Smooth muscle cell (in vitro differentiated cells): ENCODE data around the gene ARRDC3. TPM values are rescaled to one million over a fixed set of nuclear protein-coding genes. Genes with fewer than 3 reads are reported as not detected.

Experiments used
- DNase-seq: peaks from one replicate; lab custom pipeline; 2025; ENCODE audit not compliant: unreplicated experiment; lab: John Stamatoyannopoulos, UW
- H2AFZ ChIP-seq: fragments of 200-600 bp; sonication (generic); 2 replicates; pipeline ENCODE4 v1.6.0; 2016; ENCODE audit warnings: antibody characterized with exemption, low read depth, mild to moderate bottlenecking
- H3F3A ChIP-seq: fragments of 200-600 bp; sonication (generic); 2 replicates; pipeline ENCODE4 v1.6.0; 2017; ENCODE audit warnings: antibody characterized with exemption, low read depth
- H3K27ac ChIP-seq: fragments of 200-600 bp; sonication (generic); 2 replicates; pipeline ENCODE4 v1.5.1; 2016; ENCODE audit warnings: low read depth, mild to moderate bottlenecking
- H3K27me3 ChIP-seq: fragments of 200-600 bp; sonication (generic); 2 replicates; pipeline ENCODE4 v1.6.1; 2016; ENCODE audit warnings: low read depth, mild to moderate bottlenecking
- H3K36me3 ChIP-seq: fragments of 200-600 bp; sonication (generic); 2 replicates; pipeline ENCODE4 v1.5.1; 2016; ENCODE audit warnings: low read depth
- H3K4me1 ChIP-seq: fragments of 200-600 bp; sonication (generic); 2 replicates; pipeline ENCODE4 v1.5.1; 2016; ENCODE audit warnings: low read depth
- H3K4me2 ChIP-seq: fragments of 200-600 bp; sonication (generic); 2 replicates; pipeline ENCODE4 v1.6.0; 2016; ENCODE audit warnings: mild to moderate bottlenecking
- H3K4me3 ChIP-seq: fragments of 200-600 bp; sonication (generic); 2 replicates; pipeline ENCODE4 v1.5.1; 2016; ENCODE audit warnings: mild to moderate bottlenecking
- H3K79me2 ChIP-seq: fragments of 200-600 bp; sonication (generic); 2 replicates; pipeline ENCODE4 v1.6.0; 2016; ENCODE audit warnings: low read depth, mild to moderate bottlenecking
- H3K9ac ChIP-seq: fragments of 200-600 bp; sonication (generic); 2 replicates; pipeline ENCODE4 v1.6.0; 2016; ENCODE audit warnings: low read depth
- H3K9me3 ChIP-seq: fragments of 200-600 bp; sonication (generic); replicated peaks from 2 replicates; pipeline ENCODE4 v1.5.1; 2016; ENCODE audit warnings: low read depth
- H4K20me1 ChIP-seq: fragments of 200-600 bp; sonication (generic); 2 replicates; pipeline ENCODE4 v1.6.0; 2016; ENCODE audit warnings: low read depth
- CTCF ChIP-seq: fragments of 200-600 bp; sonication (generic); IDR thresholded peaks from 2 replicates; pipeline ENCODE4 v1.5.1; 2017; ENCODE audit warnings: borderline replicate concordance, mild to moderate bottlenecking, antibody characterized with exemption; ENCODE audit not compliant: insufficient read depth, poor library complexity, severe bottlenecking
- WGBS: methylation state at CpG from one replicate; pipeline ENCODE4 v1.1.7; 2016; ENCODE audit warnings: low lambda C conversion rate; 5-methylcytosine and 5-hydroxymethylcytosine counted together
- polyA plus RNA-seq: library from polyadenylated mRNA; unstranded; fragments of >200 nt; fragmentation: Nextera tagmentation; extraction: Ambion mirVana; gene quantifications from 2 replicates; pipeline ENCODE4 v1.2.1, GENCODE V29; 2016
- total RNA-seq: library from RNA; depleted of rRNA; stranded (reverse); fragments of >200 nt; gene quantifications from 2 replicates; pipeline ENCODE4 v1.2.3, GENCODE V29; 2014

ARRDC3 gene
- total and polyA plus RNA-seq, 2 experiments from 2014 or later: 27.1 to 95.0 TPM

- H3K9me3 ChIP-seq: no peaks in the 10 kb centered on the region
- H3K27me3 ChIP-seq: no peaks in the 10 kb centered on the region
- peaks cover 67% of the 10 kb centered on the region for H4K20me1 ChIP-seq
- peaks cover 17% of the 10 kb centered on the region for H3K79me2 ChIP-seq
- no peak overlapping the region for H3K4me2 ChIP-seq
- peak overlapping the region; percentile 93 for H3K27ac ChIP-seq
- H2AFZ ChIP-seq: no peak overlapping the region
- peaks cover 54% of the 10 kb centered on the region for H3K36me3 ChIP-seq
- no peak for TF ChIP-seq CTCF
- H3F3A ChIP-seq: peaks cover 60% of the 10 kb centered on the region
- DNase-seq: no peak
- H3K4me3 ChIP-seq: no peak overlapping the region
- no peaks in the 10 kb centered on the region for H3K4me1 ChIP-seq
- no peak overlapping the region for H3K9ac ChIP-seq
- WGBS: 92% methylated on average over 1 of the region's 1 CpG
Measured at GRCh38 chr5:91369480-91369879, 13.6 kb downstream of the ARRDC3 start.

GRCh38 chr5:91367908-91368648, 15.0 kb downstream of the ARRDC3 start:
- Histone ChIP-seq H3F3A (peaks cover 54% of the 10 kb centered on the region), H2AFZ (no peak overlapping the region), H3K4me3 (no peak overlapping the region), H3K27ac (peak overlapping the region; percentile 24), H3K36me3 (peaks cover 45% of the 10 kb centered on the region), H3K27me3 (no peaks in the 10 kb centered on the region), H3K79me2 (peaks cover 9% of the 10 kb centered on the region), H3K4me2 (no peak overlapping the region), H3K4me1 (peaks cover 2% of the 10 kb centered on the region), H3K9me3 (no peaks in the 10 kb centered on the region), H4K20me1 (peaks cover 53% of the 10 kb centered on the region), H3K9ac (no peak overlapping the region)
- DNase-seq: no peak
- no peak for TF ChIP-seq CTCF
- WGBS: 97% methylated on average over 8 of the region's 8 CpGs

- DNase-seq: no peak
- H3K4me2 ChIP-seq: no peak overlapping the region
- peaks cover 39% of the 10 kb centered on the region for H3K36me3 ChIP-seq
- no peak overlapping the region for H3K9ac ChIP-seq
- no peak overlapping the region for H3K27ac ChIP-seq
- no peak overlapping the region for H2AFZ ChIP-seq
- peaks cover 47% of the 10 kb centered on the region for H3F3A ChIP-seq
- H3K27me3 ChIP-seq: no peaks in the 10 kb centered on the region
- H3K4me3 ChIP-seq: no peak overlapping the region
- H4K20me1 ChIP-seq: peaks cover 46% of the 10 kb centered on the region
- peaks cover 2% of the 10 kb centered on the region for H3K79me2 ChIP-seq
- H3K9me3 ChIP-seq: no peaks in the 10 kb centered on the region
- H3K4me1 ChIP-seq: peaks cover 5% of the 10 kb centered on the region
- TF ChIP-seq CTCF: no peak
Measured at GRCh38 chr5:91367344-91367743, 15.8 kb downstream of the ARRDC3 start.

GRCh38 chr5:91366551-91366950, 16.6 kb downstream of the ARRDC3 start:
- DNase-seq: no peak

More at GRCh38 chr5:91366551-91366950, 16.6 kb downstream of the ARRDC3 start:
- peaks cover 31% of the 10 kb centered on the region for H3K36me3 ChIP-seq
- H4K20me1 ChIP-seq: peaks cover 38% of the 10 kb centered on the region
- H3K4me1 ChIP-seq: peaks cover 5% of the 10 kb centered on the region
- H3K4me2 ChIP-seq: no peak overlapping the region
- no peak overlapping the region for H3K9ac ChIP-seq
- H3K4me3 ChIP-seq: no peak overlapping the region
- WGBS: 100% methylated on average over 1 of the region's 1 CpG
- H3K79me2 ChIP-seq: no peaks in the 10 kb centered on the region
- no peak overlapping the region for H2AFZ ChIP-seq
- H3K9me3 ChIP-seq: no peaks in the 10 kb centered on the region
- TF ChIP-seq CTCF: no peak
- no peaks in the 10 kb centered on the region for H3K27me3 ChIP-seq
- H3K27ac ChIP-seq: no peak overlapping the region
- H3F3A ChIP-seq: peaks cover 39% of the 10 kb centered on the region
